A549 (cell line): ENCODE data around the gene PHRF1. TPM values are rescaled to one million over a fixed set of nuclear protein-coding genes. Genes with fewer than 3 reads are reported as not detected.

Experiments used
- ATAC-seq, 2 experiments: fragments of 200-7000 bp in 1 of 2; fragments of >200 bp in 1 of 2; cut with Nextera tagmentation in 1 of 2; cut with Tn5 transposase in 1 of 2; 3 replicates each; pipeline versions ENCODE4 v1.8.0 to v1.9.1; 2018 to 2020; ENCODE audit warnings: mild to moderate bottlenecking in 1 of 2, moderate library complexity in 1 of 2
- CTCF ChIA-PET: fragments of 300-600 bp; sonication (Branson Sonifier 250); formaldehyde crosslinking; extraction: SDS; loops from one replicate; lab custom pipeline; 2021; ENCODE audit warnings: antibody characterized with exemption, inconsistent platforms; lab: Yijun Ruan, JAX
- POLR2A ChIA-PET: fragments of 350-600 bp; formaldehyde crosslinking; extraction: SDS; loops from one replicate; lab custom pipeline; 2021; ENCODE audit warnings: antibody characterized with exemption, inconsistent platforms; lab: Yijun Ruan, JAX
- DNase-seq, 2 experiments: peaks; one replicate each; pipeline versions ENCODE4 v3.0.0 to v3.0.0-alpha.2; 2011 to 2016; ENCODE audit warnings: low read depth in 1 of 2, low spot score in 1 of 2
- FAIRE-seq: peaks from 2 replicates; lab custom pipeline; 2011; peaks lifted over from hg19 to GRCh38; lab: Jason Lieb, UNC
- H3K27ac ChIP-seq, 2 experiments: fragments of >200 bp; sonication (Bioruptor Twin); formaldehyde crosslinking; 3 replicates each; pipeline ENCODE4 v1.5.1; 2016 to 2017
- H3K4me1 ChIP-seq: fragments of >200 bp; sonication (Bioruptor Twin); formaldehyde crosslinking; 3 replicates; pipeline ENCODE4 v1.6.1; 2016
- H3K4me2 ChIP-seq: fragments of >200 bp; sonication (Bioruptor Twin); formaldehyde crosslinking; 3 replicates; pipeline ENCODE4 v1.6.1; 2016
- H3K4me3 ChIP-seq: fragments of >200 bp; sonication (Bioruptor Twin); formaldehyde crosslinking; 3 replicates; pipeline ENCODE4 v1.5.1; 2016
- H3K9me3 ChIP-seq: fragments of >200 bp; sonication (Bioruptor Twin); formaldehyde crosslinking; 3 replicates; pipeline ENCODE4 v1.6.1; 2016
- CBX2 ChIP-seq: fragments of 200-600 bp; sonication (generic); IDR thresholded peaks from 2 replicates; pipeline ENCODE4 v1.6.1; 2016; ENCODE audit warnings: low read depth, mild to moderate bottlenecking, borderline replicate concordance
- CEBPB ChIP-seq, 2 experiments: fragments of >200 bp in 1 of 2; sonication (Bioruptor Twin) in 1 of 2; formaldehyde crosslinking in 1 of 2; IDR thresholded peaks; 2 replicates each; pipeline ENCODE4 v1.6.1; 2012 to 2016
- CHD2 ChIP-seq: fragments of 150-350 bp; IDR thresholded peaks from 2 replicates; pipeline ENCODE4 v1.6.1; 2014; ENCODE audit warnings: low read length; ENCODE audit not compliant: partially characterized antibody
- ESRRA ChIP-seq: fragments of 150-350 bp; IDR thresholded peaks from 2 replicates; pipeline ENCODE4 v1.6.1; 2014; ENCODE audit warnings: mild to moderate bottlenecking, low read length, borderline replicate concordance
- FOSL2 ChIP-seq, 2 experiments: fragments of 450-650 bp in 1 of 2; fragments of >200 bp in 1 of 2; sonication (Bioruptor Twin) in 1 of 2; formaldehyde crosslinking; IDR thresholded peaks; 2 replicates each; pipeline versions ENCODE4 v1.5.0 to v1.6.1; 2016 to 2020; ENCODE audit warnings: mild to moderate bottlenecking in 1 of 2, moderate library complexity in 1 of 2
- FOXS1 ChIP-seq: fragments of 250-450 bp; sonication (Bioruptor Pico); IDR thresholded peaks from 2 replicates; pipeline ENCODE4 v1.5.0; 2020; ENCODE audit warnings: mild to moderate bottlenecking, moderate library complexity
- GATA3 ChIP-seq: IDR thresholded peaks from 2 replicates; pipeline ENCODE4 v1.6.1; 2012; ENCODE audit warnings: borderline replicate concordance
- HDAC2 ChIP-seq: fragments of 200-600 bp; sonication (generic); IDR thresholded peaks from 2 replicates; pipeline ENCODE4 v1.6.1; 2016
- HOXA7 ChIP-seq: fragments of 250-450 bp; sonication (Bioruptor Pico); IDR thresholded peaks from 2 replicates; pipeline ENCODE4 v1.5.0; 2020; ENCODE audit warnings: mild to moderate bottlenecking, moderate library complexity
- HOXB13 ChIP-seq: fragments of 250-450 bp; sonication (Bioruptor Pico); IDR thresholded peaks from 2 replicates; pipeline ENCODE4 v1.5.0; 2020; ENCODE audit warnings: low read depth, mild to moderate bottlenecking, moderate library complexity
- HOXB5 ChIP-seq: fragments of 250-450 bp; sonication (Bioruptor Pico); IDR thresholded peaks from 2 replicates; pipeline ENCODE4 v1.5.0; 2020; ENCODE audit warnings: mild to moderate bottlenecking, moderate library complexity
- JUNB ChIP-seq: fragments of >200 bp; sonication (Bioruptor Twin); formaldehyde crosslinking; IDR thresholded peaks from 2 replicates; pipeline ENCODE4 v1.6.1; 2016
- KDM5A ChIP-seq: fragments of 200-600 bp; sonication (generic); IDR thresholded peaks from 2 replicates; pipeline ENCODE4 v1.6.1; 2016; ENCODE audit warnings: antibody characterized with exemption, mild to moderate bottlenecking
- MAZ ChIP-seq: fragments of 150-350 bp; IDR thresholded peaks from 2 replicates; pipeline ENCODE4 v1.6.1; 2014; ENCODE audit warnings: antibody characterized with exemption, low read depth, low read length, borderline replicate concordance
- MYC ChIP-seq: IDR thresholded peaks from 2 replicates; pipeline ENCODE4 v1.6.1; 2012; ENCODE audit warnings: mild to moderate bottlenecking, inconsistent platforms, low read length, improper control_type of control experiment, borderline replicate concordance
- NFE2L2 ChIP-seq: fragments of 150-350 bp; conservative IDR thresholded peaks from 2 replicates; pipeline ENCODE4 v1.6.1; 2014; ENCODE audit warnings: low read length
- PHF8 ChIP-seq: fragments of 200-600 bp; sonication (generic); IDR thresholded peaks from 2 replicates; pipeline ENCODE4 v1.6.1; 2016; ENCODE audit warnings: low read depth, mild to moderate bottlenecking, antibody characterized with exemption, moderate library complexity, borderline replicate concordance
- RARB ChIP-seq: fragments of 250-450 bp; sonication (Bioruptor Pico); IDR thresholded peaks from 2 replicates; pipeline ENCODE4 v1.8.0; 2021; ENCODE audit warnings: mild to moderate bottlenecking, moderate library complexity
- RCOR1 ChIP-seq: fragments of 150-350 bp; IDR thresholded peaks from 2 replicates; pipeline ENCODE4 v1.6.1; 2014; ENCODE audit warnings: antibody characterized with exemption, low read length, low read depth
- RFX5 ChIP-seq: fragments of 450-650 bp; IDR thresholded peaks from 2 replicates; pipeline ENCODE4 v1.7.1; 2014; ENCODE audit warnings: antibody characterized with exemption, mild to moderate bottlenecking, moderate library complexity
- SMC3 ChIP-seq: fragments of >200 bp; sonication (Bioruptor Twin); formaldehyde crosslinking; IDR thresholded peaks from 3 replicates; pipeline ENCODE4 v1.6.1; 2018; ENCODE audit warnings: inconsistent platforms
- SREBF2 ChIP-seq: fragments of 450-650 bp; IDR thresholded peaks from 2 replicates; pipeline ENCODE4 v1.6.1; 2014; ENCODE audit warnings: mild to moderate bottlenecking, moderate library complexity
- TFCP2L1 ChIP-seq: fragments of 250-450 bp; sonication (Bioruptor Pico); IDR thresholded peaks from 2 replicates; pipeline ENCODE4 v1.5.0; 2021; ENCODE audit warnings: mild to moderate bottlenecking
- TP53 ChIP-seq: fragments of 250-450 bp; sonication (Bioruptor Pico); IDR thresholded peaks from 2 replicates; pipeline ENCODE4 v1.5.0; 2021; ENCODE audit warnings: mild to moderate bottlenecking, moderate library complexity
- ZC3H11A ChIP-seq: fragments of 450-650 bp; IDR thresholded peaks from 2 replicates; pipeline ENCODE4 v1.6.1; 2014; ENCODE audit warnings: antibody characterized with exemption, mild to moderate bottlenecking
- ZFP36 ChIP-seq: fragments of 450-650 bp; IDR thresholded peaks from 2 replicates; pipeline ENCODE4 v1.6.1; 2014; ENCODE audit warnings: borderline replicate concordance; ENCODE audit not compliant: partially characterized antibody
- ZNF302 ChIP-seq: fragments of 250-450 bp; sonication (Bioruptor Pico); IDR thresholded peaks from 2 replicates; pipeline ENCODE4 v1.9.0; 2021; ENCODE audit warnings: inconsistent platforms, mild to moderate bottlenecking, moderate library complexity
- WGBS: methylation state at CpG from one replicate; pipeline ENCODE4 v1.1.6; 2017; ENCODE audit errors: missing lambda C conversion rate; 5-methylcytosine and 5-hydroxymethylcytosine counted together
- polyA plus RNA-seq, 4 experiments: library from polyadenylated mRNA; depleted of rRNA in 3 of 4; stranded (reverse); fragments of >200 nt; fragmentation: RNase III in 1 of 4; extraction: RNeasy Plus Mini Kit Qiagen cat#74134 plus additional on column Dnase treatment in 1 of 4; gene quantifications; 2 replicates in 3 of 4; 3 replicates in 1 of 4; pipeline ENCODE4 v1.2.3, GENCODE V29; 2011 to 2017
- TF ChIP-seq, protein P1 (sequence below): fragments of 200-600 bp; sonication (generic); IDR thresholded peaks from 2 replicates; pipeline ENCODE4 v1.6.1; 2016; ENCODE audit warnings: antibody characterized with exemption, mild to moderate bottlenecking, moderate library complexity
- TF ChIP-seq, protein P2 (sequence below): IDR thresholded peaks from 2 replicates; pipeline ENCODE4 v1.6.1; 2012; ENCODE audit warnings: low read depth, borderline replicate concordance
- TF ChIP-seq, protein P3 (sequence below): IDR thresholded peaks from 2 replicates; pipeline ENCODE4 v1.6.1; 2012
- TF ChIP-seq, protein P4 (sequence below): fragments of >200 bp; sonication (Bioruptor Twin); formaldehyde crosslinking; IDR thresholded peaks from 2 replicates; pipeline ENCODE4 v1.6.1; 2016

PHRF1 gene
- polyA plus RNA-seq, 2 of the 4 experiments (the other 2 are of a cell fraction): 10.8 to 25.3 TPM

DNA sequence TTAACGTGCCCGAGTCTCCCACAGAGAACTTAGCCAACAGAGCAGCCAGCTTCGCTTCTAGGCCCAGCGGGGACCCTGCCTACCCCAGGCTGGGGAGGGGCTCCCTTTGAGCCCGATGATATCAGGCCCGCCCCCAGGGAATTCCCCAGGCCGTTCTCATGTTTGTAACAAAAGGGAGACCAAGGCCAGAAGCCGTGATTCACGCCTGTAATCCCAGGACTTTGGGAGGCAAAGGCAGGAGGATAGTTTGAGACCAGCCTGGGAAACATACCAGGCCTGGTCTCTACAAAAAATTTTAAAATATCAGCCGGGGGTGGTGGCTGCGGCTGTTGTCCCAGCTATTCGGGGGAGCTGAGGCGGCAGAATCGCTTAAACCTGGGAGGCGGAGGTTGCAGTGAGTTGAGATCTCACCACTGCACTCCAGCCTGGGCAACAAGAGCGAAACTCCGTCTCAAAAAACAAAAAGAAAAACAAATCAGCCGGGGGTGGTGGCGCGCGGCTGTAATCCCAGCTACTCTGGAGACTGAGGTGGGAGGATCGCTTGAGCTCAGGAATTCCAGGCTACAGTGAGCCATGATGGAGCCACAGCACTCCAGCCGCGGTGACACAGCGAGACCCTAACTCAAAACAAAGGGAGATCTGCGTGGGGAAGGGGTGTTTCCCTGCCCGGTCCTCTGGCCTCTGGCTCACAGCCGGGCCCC, 62.5 kb downstream of the PHRF1 start:
- no peak for ATAC-seq
- POLR2A ChIA-PET: no interaction called here
- Histone ChIP-seq H3K9me3 (no peaks in the 10 kb centered on the region), H3K4me1 (peaks cover 15% of the 10 kb centered on the region; the same call in 2 of the 3 replicates), H3K4me3 (no peak overlapping the region), H3K4me2 (no peak overlapping the region), H3K27ac (no peak overlapping the region)
- CTCF ChIA-PET: interaction anchor here (1.0 kb wide), 1 partner anchor 84 kb away, joined by 3 read pairs; no protein-coding TSS in a partner anchor
- no peak for TF ChIP-seq CHD2
- TF ChIP-seq, protein P1, sequence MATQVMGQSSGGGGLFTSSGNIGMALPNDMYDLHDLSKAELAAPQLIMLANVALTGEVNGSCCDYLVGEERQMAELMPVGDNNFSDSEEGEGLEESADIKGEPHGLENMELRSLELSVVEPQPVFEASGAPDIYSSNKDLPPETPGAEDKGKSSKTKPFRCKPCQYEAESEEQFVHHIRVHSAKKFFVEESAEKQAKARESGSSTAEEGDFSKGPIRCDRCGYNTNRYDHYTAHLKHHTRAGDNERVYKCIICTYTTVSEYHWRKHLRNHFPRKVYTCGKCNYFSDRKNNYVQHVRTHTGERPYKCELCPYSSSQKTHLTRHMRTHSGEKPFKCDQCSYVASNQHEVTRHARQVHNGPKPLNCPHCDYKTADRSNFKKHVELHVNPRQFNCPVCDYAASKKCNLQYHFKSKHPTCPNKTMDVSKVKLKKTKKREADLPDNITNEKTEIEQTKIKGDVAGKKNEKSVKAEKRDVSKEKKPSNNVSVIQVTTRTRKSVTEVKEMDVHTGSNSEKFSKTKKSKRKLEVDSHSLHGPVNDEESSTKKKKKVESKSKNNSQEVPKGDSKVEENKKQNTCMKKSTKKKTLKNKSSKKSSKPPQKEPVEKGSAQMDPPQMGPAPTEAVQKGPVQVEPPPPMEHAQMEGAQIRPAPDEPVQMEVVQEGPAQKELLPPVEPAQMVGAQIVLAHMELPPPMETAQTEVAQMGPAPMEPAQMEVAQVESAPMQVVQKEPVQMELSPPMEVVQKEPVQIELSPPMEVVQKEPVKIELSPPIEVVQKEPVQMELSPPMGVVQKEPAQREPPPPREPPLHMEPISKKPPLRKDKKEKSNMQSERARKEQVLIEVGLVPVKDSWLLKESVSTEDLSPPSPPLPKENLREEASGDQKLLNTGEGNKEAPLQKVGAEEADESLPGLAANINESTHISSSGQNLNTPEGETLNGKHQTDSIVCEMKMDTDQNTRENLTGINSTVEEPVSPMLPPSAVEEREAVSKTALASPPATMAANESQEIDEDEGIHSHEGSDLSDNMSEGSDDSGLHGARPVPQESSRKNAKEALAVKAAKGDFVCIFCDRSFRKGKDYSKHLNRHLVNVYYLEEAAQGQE: no peak
- no peak for TF ChIP-seq CEBPB (IDR thresholded peaks at IDR 0.05)
- TF ChIP-seq ZFP36: no peak
- no peak for TF ChIP-seq ZC3H11A
- no peak for TF ChIP-seq MAZ
- TF ChIP-seq, protein P2, sequence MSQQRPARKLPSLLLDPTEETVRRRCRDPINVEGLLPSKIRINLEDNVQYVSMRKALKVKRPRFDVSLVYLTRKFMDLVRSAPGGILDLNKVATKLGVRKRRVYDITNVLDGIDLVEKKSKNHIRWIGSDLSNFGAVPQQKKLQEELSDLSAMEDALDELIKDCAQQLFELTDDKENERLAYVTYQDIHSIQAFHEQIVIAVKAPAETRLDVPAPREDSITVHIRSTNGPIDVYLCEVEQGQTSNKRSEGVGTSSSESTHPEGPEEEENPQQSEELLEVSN: no peak
- no peak for TF ChIP-seq ZNF302
- no peak for TF ChIP-seq JUNB
- no peak for TF ChIP-seq NFE2L2
- TF ChIP-seq, protein P3, sequence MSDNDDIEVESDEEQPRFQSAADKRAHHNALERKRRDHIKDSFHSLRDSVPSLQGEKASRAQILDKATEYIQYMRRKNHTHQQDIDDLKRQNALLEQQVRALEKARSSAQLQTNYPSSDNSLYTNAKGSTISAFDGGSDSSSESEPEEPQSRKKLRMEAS: no peak
- TF ChIP-seq HOXB13 (CRISPR knock-in tag): no peak
- TF ChIP-seq RARB (CRISPR knock-in tag): no peak
- no peak for TF ChIP-seq GATA3
- no peak for TF ChIP-seq HOXB5 (CRISPR knock-in tag)
- no peak for TF ChIP-seq CBX2
- no peak for TF ChIP-seq MYC
- TF ChIP-seq HDAC2: no peak
- TF ChIP-seq FOXS1 (CRISPR knock-in tag): no peak
- no peak for FAIRE-seq
- 88% methylated on average over 27 of the region's 28 CpGs for WGBS
- DNase-seq: no peak

DNA sequence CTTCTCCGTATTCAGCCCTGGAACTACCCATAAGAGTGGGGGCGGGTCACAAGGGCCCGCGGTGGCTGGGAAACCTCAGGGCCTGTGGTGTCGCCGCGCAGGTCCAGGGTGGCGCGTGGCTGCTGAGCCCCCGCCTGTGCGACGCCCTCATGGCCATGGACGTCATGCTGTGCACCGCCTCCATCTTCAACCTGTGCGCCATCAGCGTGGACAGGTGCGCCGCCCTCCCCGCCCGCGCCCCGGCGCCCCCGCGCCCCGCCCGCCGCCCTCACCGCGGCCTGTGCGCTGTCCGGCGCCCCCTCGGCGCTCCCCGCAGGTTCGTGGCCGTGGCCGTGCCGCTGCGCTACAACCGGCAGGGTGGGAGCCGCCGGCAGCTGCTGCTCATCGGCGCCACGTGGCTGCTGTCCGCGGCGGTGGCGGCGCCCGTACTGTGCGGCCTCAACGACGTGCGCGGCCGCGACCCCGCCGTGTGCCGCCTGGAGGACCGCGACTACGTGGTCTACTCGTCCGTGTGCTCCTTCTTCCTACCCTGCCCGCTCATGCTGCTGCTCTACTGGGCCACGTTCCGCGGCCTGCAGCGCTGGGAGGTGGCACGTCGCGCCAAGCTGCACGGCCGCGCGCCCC, 63.2 kb downstream of the PHRF1 start:
- H3K9me3 ChIP-seq: no peaks in the 10 kb centered on the region
- POLR2A ChIA-PET: no interaction called here
- peaks cover 15% of the 10 kb centered on the region; the same call in 2 of the 3 replicates for H3K4me1 ChIP-seq
- CTCF ChIA-PET: no interaction called here
- no peak for DNase-seq
- H3K4me2 ChIP-seq: no peak overlapping the region
- no peak for TF ChIP-seq SMC3
- TF ChIP-seq HDAC2: no peak
- TF ChIP-seq HOXA7 (CRISPR knock-in tag): no peak
- TF ChIP-seq TFCP2L1 (CRISPR knock-in tag): no peak
- no peak for TF ChIP-seq RCOR1
- no peak for TF ChIP-seq KDM5A
- TF ChIP-seq CHD2: no peak
- TF ChIP-seq, protein P2: no peak
- no peak for TF ChIP-seq HOXB13 (CRISPR knock-in tag)
- no peak for TF ChIP-seq FOSL2 (IDR thresholded peaks at IDR 0.05)
- no peak for TF ChIP-seq FOSL2 (CRISPR knock-in tag; IDR thresholded peaks at IDR 0.05)
- TF ChIP-seq ESRRA: no peak
- TF ChIP-seq TP53 (CRISPR knock-in tag): no peak
- no peak for TF ChIP-seq SREBF2
- no peak for TF ChIP-seq PHF8
- TF ChIP-seq, protein P4, sequence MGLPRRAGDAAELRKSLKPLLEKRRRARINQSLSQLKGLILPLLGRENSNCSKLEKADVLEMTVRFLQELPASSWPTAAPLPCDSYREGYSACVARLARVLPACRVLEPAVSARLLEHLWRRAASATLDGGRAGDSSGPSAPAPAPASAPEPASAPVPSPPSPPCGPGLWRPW: no peak
- TF ChIP-seq RFX5: no peak
- no peak for TF ChIP-seq MYC
- TF ChIP-seq, all 56 proteins: peak for 0
- FAIRE-seq (no peak), ATAC-seq (no peak)
- WGBS: 96% methylated on average over 57 of the region's 80 CpGs
- Histone ChIP-seq H3K27ac (no peak overlapping the region), H3K4me3 (no peak overlapping the region)
